ENCODE data around the gene ADPRHL1.

Gene ADPRHL1

GRCh38 chr13:113486698-113487097, 33.4 kb upstream of the ADPRHL1 start:
- no peaks in the 10 kb centered on the region for H3K9me3 ChIP-seq (ENCODE audit: low read depth, low read length)
- H3K9ac ChIP-seq (ENCODE audit: insufficient read length) = no peak overlapping the region
- no peak overlapping the region for H3K4me3 ChIP-seq
- H3K27ac ChIP-seq = no peak overlapping the region
- H3K36me3 ChIP-seq (ENCODE audit: insufficient read depth, low read length) = peaks cover 4% of the 10 kb centered on the region
- no peak for TF ChIP-seq EZH2 (IDR thresholded peaks at IDR 0.05)
- no peak for TF ChIP-seq FOXP2 (optimal IDR thresholded peaks at IDR 0.05; ENCODE audit: control extremely low read depth, extremely low read length, insufficient read depth)
- TF ChIP-seq POLR2AphosphoS5 (IDR thresholded peaks at IDR 0.05; ENCODE audit: borderline replicate concordance, low read depth, low read length) = no peak
- no peak for DNase-seq (ENCODE audit: low read depth, low spot score)

GRCh38 chr13:113485545-113485944, 32.3 kb upstream of the ADPRHL1 start:
- Histone ChIP-seq H3K27ac (no peak overlapping the region), H3K4me3 (no peak overlapping the region), H3K36me3 (ENCODE audit: insufficient read depth, low read length) (peaks cover 5% of the 10 kb centered on the region), H3K9me3 (ENCODE audit: low read depth, low read length) (no peaks in the 10 kb centered on the region), H3K9ac (ENCODE audit: insufficient read length) (no peak overlapping the region)
- no peak for DNase-seq (ENCODE audit: low read depth, low spot score)
- TF ChIP-seq EZH2 (IDR thresholded peaks at IDR 0.05) (no peak), POLR2AphosphoS5 (IDR thresholded peaks at IDR 0.05; ENCODE audit: borderline replicate concordance, low read depth, low read length) (no peak), FOXP2 (optimal IDR thresholded peaks at IDR 0.05; ENCODE audit: control extremely low read depth, extremely low read length, insufficient read depth) (no peak)

- no peak for DNase-seq (ENCODE audit: low read depth, low spot score)
- TF ChIP-seq POLR2AphosphoS5 (IDR thresholded peaks at IDR 0.05; ENCODE audit: borderline replicate concordance, low read depth, low read length) (no peak), FOXP2 (optimal IDR thresholded peaks at IDR 0.05; ENCODE audit: control extremely low read depth, extremely low read length, insufficient read depth) (no peak), EZH2 (IDR thresholded peaks at IDR 0.05) (no peak)
These were observed 30.4 kb upstream of the ADPRHL1 start for GRCh38 chr13:113483504-113484293.

GRCh38 chr13:113483081-113483480, 29.8 kb upstream of the ADPRHL1 start:
- H3K4me3 ChIP-seq = no peak overlapping the region
- TF ChIP-seq POLR2AphosphoS5 (IDR thresholded peaks at IDR 0.05; ENCODE audit: borderline replicate concordance, low read depth, low read length) (no peak), EZH2 (IDR thresholded peaks at IDR 0.05) (no peak), FOXP2 (optimal IDR thresholded peaks at IDR 0.05; ENCODE audit: control extremely low read depth, extremely low read length, insufficient read depth) (no peak)
- H3K9ac ChIP-seq (ENCODE audit: insufficient read length) = no peak overlapping the region
- H3K27ac ChIP-seq = no peak overlapping the region
- no peaks in the 10 kb centered on the region for H3K9me3 ChIP-seq (ENCODE audit: low read depth, low read length)
- DNase-seq (ENCODE audit: low read depth, low spot score) = no peak
- H3K36me3 ChIP-seq (ENCODE audit: insufficient read depth, low read length) = peaks cover 28% of the 10 kb centered on the region

More at GRCh38 chr13:113483504-113484293, 30.4 kb upstream of the ADPRHL1 start:
- Histone ChIP-seq H3K9ac (ENCODE audit: insufficient read length) (no peak overlapping the region), H3K27ac (no peak overlapping the region), H3K9me3 (ENCODE audit: low read depth, low read length) (no peaks in the 10 kb centered on the region), H3K4me3 (no peak overlapping the region), H3K36me3 (ENCODE audit: insufficient read depth, low read length) (peaks cover 23% of the 10 kb centered on the region)

GRCh38 chr13:113479179-113479578, 25.9 kb upstream of the ADPRHL1 start:
- TF ChIP-seq FOXP2 (optimal IDR thresholded peaks at IDR 0.05; ENCODE audit: control extremely low read depth, extremely low read length, insufficient read depth) = no peak
- no peak for TF ChIP-seq POLR2AphosphoS5 (IDR thresholded peaks at IDR 0.05; ENCODE audit: borderline replicate concordance, low read depth, low read length)
- no peak for TF ChIP-seq EZH2 (IDR thresholded peaks at IDR 0.05)
- DNase-seq (ENCODE audit: low read depth, low spot score) = no peak
- Histone ChIP-seq H3K4me3 (no peak overlapping the region), H3K36me3 (ENCODE audit: insufficient read depth, low read length) (peaks cover 56% of the 10 kb centered on the region), H3K9ac (ENCODE audit: insufficient read length) (no peak overlapping the region), H3K9me3 (ENCODE audit: low read depth, low read length) (no peaks in the 10 kb centered on the region), H3K27ac (no peak overlapping the region)

GRCh38 chr13:113477724-113478123, 24.4 kb upstream of the ADPRHL1 start:
- H3K9me3 ChIP-seq (ENCODE audit: low read depth, low read length) = no peaks in the 10 kb centered on the region
- no peak for DNase-seq (ENCODE audit: low read depth, low spot score)
- H3K9ac ChIP-seq (ENCODE audit: insufficient read length) = no peak overlapping the region
- peaks cover 52% of the 10 kb centered on the region for H3K36me3 ChIP-seq (ENCODE audit: insufficient read depth, low read length)
- no peak overlapping the region for H3K27ac ChIP-seq
- H3K4me3 ChIP-seq = no peak overlapping the region
- no peak for TF ChIP-seq POLR2AphosphoS5 (IDR thresholded peaks at IDR 0.05; ENCODE audit: borderline replicate concordance, low read depth, low read length)
- TF ChIP-seq EZH2 (IDR thresholded peaks at IDR 0.05) = no peak

GRCh38 chr13:113476811-113477210, 23.5 kb upstream of the ADPRHL1 start:
- Histone ChIP-seq H3K36me3 (ENCODE audit: insufficient read depth, low read length) (peaks cover 52% of the 10 kb centered on the region), H3K9me3 (ENCODE audit: low read depth, low read length) (no peaks in the 10 kb centered on the region)
- TF ChIP-seq EZH2 (IDR thresholded peaks at IDR 0.05) = no peak
- TF ChIP-seq POLR2AphosphoS5 (IDR thresholded peaks at IDR 0.05; ENCODE audit: borderline replicate concordance, low read depth, low read length) = no peak

GRCh38 chr13:113475911-113476310, 22.6 kb upstream of the ADPRHL1 start:
- Histone ChIP-seq H3K36me3 (ENCODE audit: insufficient read depth, low read length) (peaks cover 52% of the 10 kb centered on the region), H3K9me3 (ENCODE audit: low read depth, low read length) (no peaks in the 10 kb centered on the region), H3K4me3 (no peak overlapping the region), H3K27ac (no peak overlapping the region), H3K9ac (ENCODE audit: insufficient read length) (no peak overlapping the region)
- no peak for DNase-seq (ENCODE audit: low read depth, low spot score)
- TF ChIP-seq POLR2AphosphoS5 (IDR thresholded peaks at IDR 0.05; ENCODE audit: borderline replicate concordance, low read depth, low read length) = no peak
- no peak for TF ChIP-seq FOXP2 (optimal IDR thresholded peaks at IDR 0.05; ENCODE audit: control extremely low read depth, extremely low read length, insufficient read depth)
- no peak for TF ChIP-seq EZH2 (IDR thresholded peaks at IDR 0.05)

More at GRCh38 chr13:113476811-113477210, 23.5 kb upstream of the ADPRHL1 start:
- Histone ChIP-seq H3K4me3 (no peak overlapping the region), H3K27ac (no peak overlapping the region), H3K9ac (ENCODE audit: insufficient read length) (no peak overlapping the region)
- no peak for DNase-seq (ENCODE audit: low read depth, low spot score)

GRCh38 chr13:113475280-113475679, 22.0 kb upstream of the ADPRHL1 start:
- Histone ChIP-seq H3K9me3 (ENCODE audit: low read depth, low read length) (no peaks in the 10 kb centered on the region), H3K36me3 (ENCODE audit: insufficient read depth, low read length) (peaks cover 48% of the 10 kb centered on the region), H3K9ac (ENCODE audit: insufficient read length) (no peak overlapping the region), H3K4me3 (no peak overlapping the region), H3K27ac (no peak overlapping the region)
- no peak for DNase-seq (ENCODE audit: low read depth, low spot score)
- no peak for TF ChIP-seq POLR2AphosphoS5 (IDR thresholded peaks at IDR 0.05; ENCODE audit: borderline replicate concordance, low read depth, low read length)
- no peak for TF ChIP-seq FOXP2 (optimal IDR thresholded peaks at IDR 0.05; ENCODE audit: control extremely low read depth, extremely low read length, insufficient read depth)
- no peak for TF ChIP-seq EZH2 (IDR thresholded peaks at IDR 0.05)

Measured in SK-N-MC (cell line).